ENCODE data around the gene RAP1GAP. TPM values are rescaled to one million over a fixed set of nuclear protein-coding genes. Genes with fewer than 3 reads are reported as not detected.

Gene RAP1GAP
- total and polyA plus RNA-seq, 8 donors, result 21.1 to 117 (median 59.2) TPM

GRCh38 chr1:21576031-21576797 is 92.9 kb downstream of the RAP1GAP start:
- no peaks in the 10 kb centered on the region for H3K9me3 ChIP-seq
- no peak for DNase-seq
- peaks cover 7 to 15% (median 14%) of the 10 kb centered on the region in 4 donors for H3K4me1 ChIP-seq
- WGBS, 5 donors, result 83 to 96% (median 90%) methylated on average over 7 of the region's 7 CpGs
- H3K36me3 ChIP-seq, result no peaks in the 10 kb centered on the region
- H3K27ac ChIP-seq, result peak overlapping the region in 1 of 5 donors; percentile 58
- intact Hi-C loops (cut with DNase I; ENCODE audit: low total_unique reads), result loop anchor here (10.0 kb wide), 1 partner anchor 71 kb away; the partner anchor contains the start of gene ALPL
- H3K4me3 ChIP-seq, result no peak overlapping the region
- no peak for TF ChIP-seq EP300 (IDR thresholded peaks at IDR 0.05)
- no peak for TF ChIP-seq POLR2A (IDR thresholded peaks at IDR 0.05)
- TF ChIP-seq, protein P1, sequence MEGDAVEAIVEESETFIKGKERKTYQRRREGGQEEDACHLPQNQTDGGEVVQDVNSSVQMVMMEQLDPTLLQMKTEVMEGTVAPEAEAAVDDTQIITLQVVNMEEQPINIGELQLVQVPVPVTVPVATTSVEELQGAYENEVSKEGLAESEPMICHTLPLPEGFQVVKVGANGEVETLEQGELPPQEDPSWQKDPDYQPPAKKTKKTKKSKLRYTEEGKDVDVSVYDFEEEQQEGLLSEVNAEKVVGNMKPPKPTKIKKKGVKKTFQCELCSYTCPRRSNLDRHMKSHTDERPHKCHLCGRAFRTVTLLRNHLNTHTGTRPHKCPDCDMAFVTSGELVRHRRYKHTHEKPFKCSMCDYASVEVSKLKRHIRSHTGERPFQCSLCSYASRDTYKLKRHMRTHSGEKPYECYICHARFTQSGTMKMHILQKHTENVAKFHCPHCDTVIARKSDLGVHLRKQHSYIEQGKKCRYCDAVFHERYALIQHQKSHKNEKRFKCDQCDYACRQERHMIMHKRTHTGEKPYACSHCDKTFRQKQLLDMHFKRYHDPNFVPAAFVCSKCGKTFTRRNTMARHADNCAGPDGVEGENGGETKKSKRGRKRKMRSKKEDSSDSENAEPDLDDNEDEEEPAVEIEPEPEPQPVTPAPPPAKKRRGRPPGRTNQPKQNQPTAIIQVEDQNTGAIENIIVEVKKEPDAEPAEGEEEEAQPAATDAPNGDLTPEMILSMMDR (IDR thresholded peaks at IDR 0.05), result no peak
- no peak for TF ChIP-seq POLR2AphosphoS5 (IDR thresholded peaks at IDR 0.05)
- peaks cover 0 to 23% (median 0%) of the 10 kb centered on the region in 3 donors for H3K27me3 ChIP-seq

DNA sequence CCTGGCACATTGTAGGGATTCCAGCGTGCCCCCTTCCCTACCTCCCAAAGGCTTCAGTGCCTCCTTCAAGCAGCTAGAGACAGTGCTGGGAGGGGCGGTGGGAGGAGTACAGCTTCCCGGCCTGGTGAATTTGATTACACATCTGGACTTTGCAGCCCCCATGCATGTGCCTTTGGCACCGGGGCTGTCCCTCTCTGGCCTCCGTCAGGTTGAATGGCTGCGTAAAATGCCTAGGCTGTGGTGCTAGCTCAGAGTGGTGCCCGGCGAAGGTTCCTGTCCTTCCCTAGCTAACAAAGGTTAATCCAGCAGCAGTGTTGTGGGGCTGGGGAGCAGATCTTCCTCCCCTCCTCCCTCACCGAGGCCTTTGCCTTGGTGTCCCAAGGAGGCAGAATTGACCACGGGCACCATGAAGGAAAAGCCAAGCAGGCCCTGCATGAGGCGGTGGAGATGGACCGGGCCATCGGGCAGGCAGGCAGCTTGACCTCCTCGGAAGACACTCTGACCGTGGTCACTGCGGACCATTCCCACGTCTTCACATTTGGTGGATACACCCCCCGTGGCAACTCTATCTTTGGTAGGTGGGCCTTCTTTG is 93.7 kb downstream of the RAP1GAP start:
- Histone ChIP-seq H3K9me3 (no peaks in the 10 kb centered on the region), H3K36me3 (no peaks in the 10 kb centered on the region), H3K27ac (peak overlapping the region in 4 of 5 donors; percentile 51 to 74 (median 59)), H3K4me3 (no peak overlapping the region), H3K27me3 (peaks cover 0 to 23% (median 0%) of the 10 kb centered on the region in 3 donors), H3K4me1 (peaks cover 7 to 15% (median 14%) of the 10 kb centered on the region in 4 donors)
- intact Hi-C loops (cut with DNase I; ENCODE audit: low total_unique reads), result loop anchor here (10.0 kb wide), 1 partner anchor 71 kb away; the partner anchor contains the start of gene ALPL
- TF ChIP-seq POLR2A (IDR thresholded peaks at IDR 0.05) (no peak), EP300 (IDR thresholded peaks at IDR 0.05) (no peak), POLR2AphosphoS5 (IDR thresholded peaks at IDR 0.05) (no peak)
- TF ChIP-seq, protein P1 (IDR thresholded peaks at IDR 0.05), result no peak
- DNase-seq, result no peak
- 84 to 93% (median 91%) methylated on average over 15 to 18 of the region's 18 CpGs for WGBS, 5 donors

- H3K4me3 ChIP-seq, result peak overlapping the region in 1 of 4 donors; percentile 6
- H3K9me3 ChIP-seq, result no peaks in the 10 kb centered on the region
- 22 to 43% (median 28%) methylated on average over 23 to 31 of the region's 31 CpGs for WGBS, 5 donors
- H3K36me3 ChIP-seq, result no peaks in the 10 kb centered on the region
- peaks cover 7 to 15% (median 14%) of the 10 kb centered on the region in 4 donors for H3K4me1 ChIP-seq
- no peak for TF ChIP-seq EP300 (IDR thresholded peaks at IDR 0.05)
- no peak for TF ChIP-seq POLR2AphosphoS5 (IDR thresholded peaks at IDR 0.05)
- TF ChIP-seq, protein P1 (IDR thresholded peaks at IDR 0.05), result no peak
- TF ChIP-seq POLR2A (IDR thresholded peaks at IDR 0.05), result no peak
- H3K27me3 ChIP-seq, result peaks cover 0 to 23% (median 0%) of the 10 kb centered on the region in 3 donors
- DNase-seq, result peak; percentile 48 to 55
- peak overlapping the region; percentile 37 to 74 (median 58) for H3K27ac ChIP-seq
- intact Hi-C loops (cut with DNase I; ENCODE audit: low total_unique reads), result loop anchor here (10.0 kb wide), 1 partner anchor 70 kb away; the partner anchor contains the start of gene ALPL
These were observed 94.5 kb downstream of the RAP1GAP start for GRCh38 chr1:21574466-21575151.

GRCh38 chr1:21573971-21574465 is 95.1 kb downstream of the RAP1GAP start:
- H3K27ac ChIP-seq, result peak overlapping the region in 4 of 5 donors; percentile 22 to 74 (median 59)

More at GRCh38 chr1:21573971-21574465, 95.1 kb downstream of the RAP1GAP start:
- no peaks in the 10 kb centered on the region for H3K36me3 ChIP-seq
- peaks cover 0 to 23% (median 0%) of the 10 kb centered on the region in 3 donors for H3K27me3 ChIP-seq
- intact Hi-C loops (cut with DNase I; ENCODE audit: low total_unique reads), result loop anchor here (10.0 kb wide), 1 partner anchor 69 kb away; the partner anchor contains the start of gene ALPL
- peak; percentile 80 to 89 for DNase-seq
- H3K9me3 ChIP-seq, result no peaks in the 10 kb centered on the region
- no peak for TF ChIP-seq POLR2AphosphoS5 (IDR thresholded peaks at IDR 0.05)
- TF ChIP-seq, protein P1 (IDR thresholded peaks at IDR 0.05), result peak in 4 of 7 experiments; percentile 14 to 48 (median 36)
- peaks cover 7 to 15% (median 14%) of the 10 kb centered on the region in 4 donors for H3K4me1 ChIP-seq
- WGBS, 5 donors, result 6 to 11% (median 8%) methylated on average over 11 of the region's 11 CpGs
- H3K4me3 ChIP-seq, result no peak overlapping the region

Measured in stomach (tissue), 9 donors.